Body of pancreas (tissue), 4 donors: Measurements from ENCODE around the gene SRM. TPM values are rescaled to one million over a fixed set of nuclear protein-coding genes. Genes with fewer than 3 reads are reported as not detected.

Source experiments
- ATAC-seq: fragments of 150-250 bp; one replicate; pipeline ENCODE4 v1.9.1; 2016
- DNase-seq, 4 donors: peaks; one replicate each; pipeline ENCODE4 v3.0.0-alpha.2; 2019
- H3K27ac ChIP-seq, 4 donors: fragments of 200-600 bp; sonication (generic); 1 replicate in 3 of 4; 2 replicates in 1 of 4; pipeline versions ENCODE4 v1.5.1 to v1.6.1; 2016 to 2019; ENCODE audit warnings: mild to moderate bottlenecking in 1 of 4, mixed read lengths in 1 of 4, moderate library complexity in 1 of 4
- H3K27me3 ChIP-seq, 2 donors: fragments of 200-600 bp; sonication (generic); one replicate each; pipeline ENCODE4 v1.6.0; 2016; ENCODE audit warnings: mild to moderate bottlenecking in 1 of 2
- H3K36me3 ChIP-seq, 2 donors: fragments of 200-600 bp; sonication (generic); replicated peaks in 1 of 2; 2 replicates each; pipeline ENCODE4 v1.5.1; 2016; ENCODE audit warnings: low read depth in 2 of 2; ENCODE audit not compliant: insufficient read depth in 1 of 2
- H3K4me1 ChIP-seq: fragments of 200-600 bp; sonication (generic); one replicate; pipeline ENCODE4 v1.6.0; 2016
- H3K4me3 ChIP-seq, 2 donors: fragments of 200-600 bp; sonication (generic); 1 replicate in 1 of 2; 2 replicates in 1 of 2; pipeline ENCODE4 v1.5.1; 2016 to 2019
- H3K9me3 ChIP-seq, 3 donors: fragments of 200-600 bp; sonication (generic); 1 replicate in 2 of 3; 2 replicates in 1 of 3; pipeline ENCODE4 v1.5.1; 2016
- CTCF ChIP-seq, 7 experiments: fragments of 450-650 bp in 4 of 7; fragments of 200-600 bp in 3 of 7; sonication (generic) in 3 of 7; IDR thresholded peaks; one replicate each; pipeline ENCODE4 v1.5.1; 2016 to 2019; ENCODE audit warnings: antibody characterized with exemption in 7 of 7
- POLR2A ChIP-seq, 3 donors: fragments of 450-650 bp; IDR thresholded peaks; one replicate each; pipeline ENCODE4 v1.6.1; 2016; ENCODE audit warnings: antibody characterized with exemption in 3 of 3, mild to moderate bottlenecking in 2 of 3
- WGBS, 2 donors: methylation state at CpG; one replicate each; pipeline ENCODE4 v1.1.5; 2017; 5-methylcytosine and 5-hydroxymethylcytosine counted together
- intact Hi-C: fragments of 100-400 bp; cut with DNase I; formaldehyde crosslinking; loops from one replicate; pipeline ENCODE4 v1.15.1; 2023
- total RNA-seq, 2 donors: library from RNA; depleted of rRNA; stranded (reverse); fragments of >200 nt; gene quantifications; one replicate each; pipeline ENCODE4 v1.1.0, GENCODE V29; 2016

Gene SRM
- total RNA-seq, 2 donors from 2014 or later, result 50.3 to 159 TPM

DNA sequence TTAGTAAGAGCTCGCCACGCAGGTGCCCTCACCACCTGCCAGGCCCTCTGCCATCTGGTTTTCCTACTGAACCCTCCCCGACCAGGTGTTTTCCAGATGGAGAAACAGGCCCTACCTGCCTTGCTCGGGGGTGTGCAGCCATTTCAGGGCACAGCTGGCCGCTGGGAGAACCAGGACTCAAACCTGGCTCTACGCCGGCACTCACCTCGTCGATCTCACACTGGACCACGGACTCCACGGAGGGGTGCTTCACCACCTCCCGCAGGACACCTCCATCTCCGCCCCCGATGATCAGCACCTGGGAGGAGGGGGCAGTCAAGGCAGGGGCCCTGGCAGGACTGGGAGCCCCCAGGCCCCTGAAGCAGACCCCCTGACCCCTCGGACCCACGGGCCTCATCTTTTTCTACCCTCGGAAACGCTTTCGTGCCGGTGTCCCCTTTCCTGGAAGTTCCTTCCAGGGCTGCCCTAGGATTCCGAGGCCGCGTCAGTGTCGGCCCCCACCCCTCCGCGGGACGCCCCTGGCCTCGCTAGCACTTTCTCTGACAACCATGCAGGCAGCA is 1.1 kb downstream of the SRM start:
- ATAC-seq, result no peak

DNA sequence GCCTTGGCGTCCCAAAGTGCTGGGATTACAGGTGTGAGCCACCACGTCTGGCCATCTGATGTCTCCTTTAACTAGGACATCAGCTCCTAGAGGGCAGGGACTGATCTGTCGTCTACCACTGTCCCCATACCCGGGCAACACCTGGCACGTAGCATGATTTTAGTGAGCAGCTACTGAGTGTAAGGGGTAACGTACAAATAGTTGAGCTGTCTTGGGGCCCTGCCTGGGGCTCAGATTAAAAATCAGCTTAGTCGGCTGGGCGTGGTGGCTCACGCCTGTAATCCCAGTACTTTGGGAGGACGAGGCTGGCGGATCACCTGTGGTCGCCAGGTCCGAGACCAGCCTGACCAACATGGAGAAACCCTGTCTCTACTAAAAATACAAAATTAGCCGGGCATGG is 1.8 kb downstream of the SRM start:
- DNase-seq (no peak), ATAC-seq (no peak)
- TF ChIP-seq POLR2A (IDR thresholded peaks at IDR 0.05), result no peak
- no peak for TF ChIP-seq CTCF (IDR thresholded peaks at IDR 0.05)
- Histone ChIP-seq H3K4me1 (peaks cover 49% of the 10 kb centered on the region), H3K9me3 (no peaks in the 10 kb centered on the region), H3K27ac (no peak overlapping the region), H3K36me3 (peaks cover 0 to 7% of the 10 kb centered on the region in 2 donors), H3K27me3 (no peaks in the 10 kb centered on the region), H3K4me3 (no peak overlapping the region)
- intact Hi-C loops, result no loop called here
- 89 to 96% methylated on average over 8 to 14 of the region's 14 CpGs for WGBS, 2 donors

More for the DNA sequence above, 1.1 kb downstream of the SRM start:
- intact Hi-C loops, result no loop called here
- WGBS, 2 donors, result 24 to 26% methylated on average over 17 to 28 of the region's 28 CpGs
- peaks cover 0 to 7% of the 10 kb centered on the region in 2 donors for H3K36me3 ChIP-seq
- H3K9me3 ChIP-seq, result no peaks in the 10 kb centered on the region
- no peak for TF ChIP-seq CTCF (IDR thresholded peaks at IDR 0.05)
- peak in 2 of 3 donors; percentile 34 for TF ChIP-seq POLR2A (IDR thresholded peaks at IDR 0.05)
- no peaks in the 10 kb centered on the region for H3K27me3 ChIP-seq
- peaks cover 43% of the 10 kb centered on the region for H3K4me1 ChIP-seq
- peak overlapping the region in 3 of 4 donors; percentile 15 to 76 (median 76) for H3K27ac ChIP-seq
- peak overlapping the region; percentile 92 to 99 for H3K4me3 ChIP-seq
- peak; percentile 63 to 78 (median 74) for DNase-seq

DNA sequence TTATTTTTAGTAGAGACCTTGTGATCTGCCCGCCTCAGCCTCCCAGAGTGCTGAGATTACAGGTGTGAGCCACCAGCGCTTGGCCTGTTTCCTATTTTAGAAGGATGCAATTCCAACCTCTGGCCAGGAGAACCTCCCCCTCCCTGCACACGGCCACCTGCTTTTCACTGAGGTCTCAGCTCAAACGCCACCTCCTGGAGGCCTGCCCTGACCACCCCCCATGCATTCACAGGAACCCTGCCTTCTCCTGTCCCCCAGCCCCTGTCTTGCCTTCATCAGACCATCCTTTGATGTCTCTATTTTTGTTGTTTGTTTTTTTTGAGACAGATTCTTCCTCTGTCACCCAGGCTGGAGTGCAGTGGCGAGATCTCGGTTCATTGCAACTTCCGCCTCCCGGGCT is 2.3 kb downstream of the SRM start:
- no peak overlapping the region for H3K4me3 ChIP-seq
- no peak for DNase-seq
- H3K9me3 ChIP-seq, result no peaks in the 10 kb centered on the region
- TF ChIP-seq CTCF (IDR thresholded peaks at IDR 0.05) (no peak), POLR2A (IDR thresholded peaks at IDR 0.05) (no peak)
- intact Hi-C loops, result no loop called here
- no peak for ATAC-seq
- no peak overlapping the region for H3K27ac ChIP-seq
- WGBS, 2 donors, result 82 to 84% methylated on average over 8 of the region's 8 CpGs
- peaks cover 55% of the 10 kb centered on the region for H3K4me1 ChIP-seq
- no peaks in the 10 kb centered on the region for H3K27me3 ChIP-seq
- H3K36me3 ChIP-seq, result peaks cover 0 to 7% of the 10 kb centered on the region in 2 donors

DNA sequence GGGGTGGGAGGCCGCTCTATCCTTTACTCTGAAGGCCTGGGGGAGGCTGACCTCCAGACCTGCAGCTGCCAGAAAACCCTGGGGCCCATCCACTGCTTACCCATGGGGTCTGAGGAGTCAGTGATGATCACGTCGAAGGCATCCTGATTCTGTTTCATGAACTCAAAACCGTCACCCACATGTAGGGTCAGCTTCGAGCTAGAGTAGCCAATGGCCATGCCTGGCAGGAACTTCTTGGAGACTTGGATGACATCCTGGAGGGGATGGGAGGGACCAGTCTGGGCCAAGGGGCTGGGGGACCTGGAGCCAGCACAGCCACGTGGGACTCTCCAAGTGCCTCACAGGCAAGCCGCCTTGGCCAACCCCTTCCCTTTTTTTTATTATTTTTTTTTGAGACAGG is 3.3 kb downstream of the SRM start:
- Histone ChIP-seq H3K9me3 (no peaks in the 10 kb centered on the region), H3K4me1 (peaks cover 51% of the 10 kb centered on the region), H3K27me3 (no peaks in the 10 kb centered on the region), H3K4me3 (no peak overlapping the region), H3K27ac (no peak overlapping the region), H3K36me3 (peaks cover 0 to 7% of the 10 kb centered on the region in 2 donors)
- no peak for ATAC-seq
- WGBS, 2 donors, result 83 to 93% methylated on average over 2 to 7 of the region's 7 CpGs
- intact Hi-C loops, result no loop called here
- TF ChIP-seq CTCF (IDR thresholded peaks at IDR 0.05), result no peak
- TF ChIP-seq POLR2A (IDR thresholded peaks at IDR 0.05), result no peak
- DNase-seq, result no peak

GRCh38 chr1:11055676-11056075 is 4.1 kb downstream of the SRM start:
- no peaks in the 10 kb centered on the region for H3K27me3 ChIP-seq
- H3K36me3 ChIP-seq, result peaks cover 0 to 7% of the 10 kb centered on the region in 2 donors
- H3K27ac ChIP-seq, result no peak overlapping the region
- intact Hi-C loops, result no loop called here
- DNase-seq (no peak), ATAC-seq (no peak)
- no peak for TF ChIP-seq CTCF (IDR thresholded peaks at IDR 0.05)
- no peak for TF ChIP-seq POLR2A (IDR thresholded peaks at IDR 0.05)
- no peaks in the 10 kb centered on the region for H3K9me3 ChIP-seq
- H3K4me1 ChIP-seq, result peaks cover 43% of the 10 kb centered on the region
- H3K4me3 ChIP-seq, result no peak overlapping the region
- WGBS, 2 donors, result 86 to 94% methylated on average over 5 to 6 of the region's 12 CpGs
